ENCODE results near the gene INSIG2. TPM values are rescaled to one million over a fixed set of nuclear protein-coding genes. Genes with fewer than 3 reads are reported as not detected.

The INSIG2 gene
- total RNA-seq, 4 donors from 2014 or later, result 9.4 to 18.4 (median 13.5) TPM

- H3K4me3 ChIP-seq, result no peak overlapping the region
- H3K36me3 ChIP-seq, result no peaks in the 10 kb centered on the region
- H3K27ac ChIP-seq (replicated peaks in 1 of 4), result no peak overlapping the region
- H3K27me3 ChIP-seq, result peaks cover 0 to 51% (median 4%) of the 10 kb centered on the region in 4 donors
- 66% methylated on average over 10 of the region's 10 CpGs for WGBS
- no peaks in the 10 kb centered on the region for H3K4me1 ChIP-seq
- DNase-seq (ENCODE audit: extremely low spot score), result no peak
- intact Hi-C loops (cut with DNase I), result no loop called here
- TF ChIP-seq EP300 (IDR thresholded peaks at IDR 0.05), result no peak
- TF ChIP-seq POLR2A (IDR thresholded peaks at IDR 0.05; ENCODE audit: low read depth), result no peak
- TF ChIP-seq, protein P1, sequence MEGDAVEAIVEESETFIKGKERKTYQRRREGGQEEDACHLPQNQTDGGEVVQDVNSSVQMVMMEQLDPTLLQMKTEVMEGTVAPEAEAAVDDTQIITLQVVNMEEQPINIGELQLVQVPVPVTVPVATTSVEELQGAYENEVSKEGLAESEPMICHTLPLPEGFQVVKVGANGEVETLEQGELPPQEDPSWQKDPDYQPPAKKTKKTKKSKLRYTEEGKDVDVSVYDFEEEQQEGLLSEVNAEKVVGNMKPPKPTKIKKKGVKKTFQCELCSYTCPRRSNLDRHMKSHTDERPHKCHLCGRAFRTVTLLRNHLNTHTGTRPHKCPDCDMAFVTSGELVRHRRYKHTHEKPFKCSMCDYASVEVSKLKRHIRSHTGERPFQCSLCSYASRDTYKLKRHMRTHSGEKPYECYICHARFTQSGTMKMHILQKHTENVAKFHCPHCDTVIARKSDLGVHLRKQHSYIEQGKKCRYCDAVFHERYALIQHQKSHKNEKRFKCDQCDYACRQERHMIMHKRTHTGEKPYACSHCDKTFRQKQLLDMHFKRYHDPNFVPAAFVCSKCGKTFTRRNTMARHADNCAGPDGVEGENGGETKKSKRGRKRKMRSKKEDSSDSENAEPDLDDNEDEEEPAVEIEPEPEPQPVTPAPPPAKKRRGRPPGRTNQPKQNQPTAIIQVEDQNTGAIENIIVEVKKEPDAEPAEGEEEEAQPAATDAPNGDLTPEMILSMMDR (IDR thresholded peaks at IDR 0.05), result no peak
- no peak for TF ChIP-seq POLR2AphosphoS5 (IDR thresholded peaks at IDR 0.05)
- no peaks in the 10 kb centered on the region for H3K9me3 ChIP-seq
Observed at GRCh38 chr2:118055512-118056164, 32.6 kb upstream of the INSIG2 start.

- 46% methylated on average over 3 of the region's 3 CpGs for WGBS
- no peak overlapping the region for H3K4me3 ChIP-seq
- H3K27me3 ChIP-seq, result peaks cover 0 to 51% (median 1%) of the 10 kb centered on the region in 4 donors
- H3K36me3 ChIP-seq, result no peaks in the 10 kb centered on the region
- intact Hi-C loops (cut with DNase I), result no loop called here
- TF ChIP-seq POLR2AphosphoS5 (IDR thresholded peaks at IDR 0.05) (no peak), EP300 (IDR thresholded peaks at IDR 0.05) (no peak), POLR2A (IDR thresholded peaks at IDR 0.05; ENCODE audit: low read depth) (no peak)
- TF ChIP-seq, protein P1 (IDR thresholded peaks at IDR 0.05), result no peak
- no peaks in the 10 kb centered on the region for H3K9me3 ChIP-seq
- DNase-seq (ENCODE audit: extremely low spot score), result no peak
- no peaks in the 10 kb centered on the region for H3K4me1 ChIP-seq
- H3K27ac ChIP-seq (replicated peaks in 1 of 4), result no peak overlapping the region
Observed at GRCh38 chr2:118056165-118056534, 32.1 kb upstream of the INSIG2 start.

DNA sequence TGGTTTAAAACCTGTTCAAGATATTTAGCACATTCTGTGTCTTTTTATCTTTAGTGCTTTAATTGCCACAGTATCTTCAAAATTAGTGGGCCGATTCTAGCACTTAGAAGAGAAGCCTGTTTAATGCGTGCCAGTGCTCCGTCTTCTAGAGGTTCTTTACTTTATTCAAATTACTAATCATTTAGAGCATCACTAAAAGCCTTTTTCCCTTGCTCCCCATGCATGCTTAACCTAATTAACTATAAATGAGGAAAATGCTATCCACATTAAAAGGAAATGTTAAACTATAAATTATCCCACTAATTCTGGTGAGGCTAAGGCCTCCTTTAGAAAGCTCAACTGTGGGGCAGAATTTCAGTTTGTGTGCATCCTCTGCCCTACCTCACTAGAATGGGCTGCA is 31.5 kb upstream of the INSIG2 start:
- TF ChIP-seq, protein P1 (IDR thresholded peaks at IDR 0.05), result no peak
- no peak for TF ChIP-seq POLR2AphosphoS5 (IDR thresholded peaks at IDR 0.05)
- TF ChIP-seq EP300 (IDR thresholded peaks at IDR 0.05), result no peak
- no peak for TF ChIP-seq POLR2A (IDR thresholded peaks at IDR 0.05; ENCODE audit: low read depth)
- no peaks in the 10 kb centered on the region for H3K4me1 ChIP-seq
- no peak overlapping the region for H3K27ac ChIP-seq (replicated peaks in 1 of 4)
- 91% methylated on average over 3 of the region's 3 CpGs for WGBS
- no peaks in the 10 kb centered on the region for H3K9me3 ChIP-seq
- no peaks in the 10 kb centered on the region for H3K36me3 ChIP-seq
- no peak for DNase-seq (ENCODE audit: extremely low spot score)
- intact Hi-C loops (cut with DNase I), result no loop called here
- H3K27me3 ChIP-seq, result peaks cover 0 to 51% (median 1%) of the 10 kb centered on the region in 4 donors
- no peak overlapping the region for H3K4me3 ChIP-seq

DNA sequence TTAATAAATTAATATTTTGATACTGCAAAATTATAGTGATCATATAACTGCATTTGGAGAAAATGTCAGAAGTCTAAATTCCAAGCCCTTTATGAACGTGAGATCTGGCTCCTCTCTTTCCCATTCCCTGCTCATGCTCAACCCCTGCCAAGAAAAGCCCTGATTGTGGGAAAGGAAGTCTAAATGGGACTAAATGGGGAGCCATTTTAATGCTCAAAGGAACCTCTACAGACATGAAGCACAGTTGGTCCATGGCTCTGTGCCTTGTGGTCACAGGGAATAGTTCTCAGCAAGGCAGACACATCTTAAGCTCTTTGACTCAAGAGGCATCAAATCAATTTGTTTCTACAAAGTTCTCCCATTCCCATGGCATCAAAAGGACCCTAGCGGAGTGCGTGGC is 29.3 kb upstream of the INSIG2 start:
- DNase-seq (ENCODE audit: extremely low spot score), result no peak
- Histone ChIP-seq H3K27me3 (peaks cover 0 to 64% (median 1%) of the 10 kb centered on the region in 4 donors), H3K4me1 (no peaks in the 10 kb centered on the region), H3K9me3 (no peaks in the 10 kb centered on the region), H3K36me3 (no peaks in the 10 kb centered on the region), H3K4me3 (no peak overlapping the region), H3K27ac (replicated peaks in 1 of 4) (no peak overlapping the region)
- WGBS, result 88% methylated on average over 3 of the region's 3 CpGs
- TF ChIP-seq, protein P1 (IDR thresholded peaks at IDR 0.05), result no peak
- no peak for TF ChIP-seq EP300 (IDR thresholded peaks at IDR 0.05)
- no peak for TF ChIP-seq POLR2AphosphoS5 (IDR thresholded peaks at IDR 0.05)
- TF ChIP-seq POLR2A (IDR thresholded peaks at IDR 0.05; ENCODE audit: low read depth), result no peak
- intact Hi-C loops (cut with DNase I), result no loop called here
